ENCODE data around the gene CYP2U1.
A peak's percentile ranks its signal among the peaks of the same experiment; 100 is the strongest.

Gene CYP2U1

GRCh38 chr4:107937040-107937439 lies 5.7 kb downstream of the CYP2U1 start:
- no peak for DNase-seq (ENCODE audit: low read depth)

GRCh38 chr4:107939307-107939706 lies 8.0 kb downstream of the CYP2U1 start:
- TF ChIP-seq CTCF (IDR thresholded peaks at IDR 0.05; ENCODE audit: control insufficient read depth, insufficient read depth, low read depth, low read length, missing control alignments) = no peak
- no peak for DNase-seq (ENCODE audit: low read depth)
- no peak overlapping the region for H3K4me3 ChIP-seq (ENCODE audit: control insufficient read depth, low read depth, low read length)

More at GRCh38 chr4:107937040-107937439, 5.7 kb downstream of the CYP2U1 start:
- TF ChIP-seq CTCF (IDR thresholded peaks at IDR 0.05; ENCODE audit: control insufficient read depth, insufficient read depth, low read depth, low read length, missing control alignments) = no peak
- H3K4me3 ChIP-seq (ENCODE audit: control insufficient read depth, low read depth, low read length) = no peak overlapping the region

- DNase-seq (ENCODE audit: low read depth) = no peak
- H3K4me3 ChIP-seq (ENCODE audit: control insufficient read depth, low read depth, low read length) = no peak overlapping the region
- TF ChIP-seq CTCF (IDR thresholded peaks at IDR 0.05; ENCODE audit: control insufficient read depth, insufficient read depth, low read depth, low read length, missing control alignments) = no peak
These were observed 14.5 kb downstream of the CYP2U1 start for GRCh38 chr4:107945809-107946208.

GRCh38 chr4:107950746-107951540 lies 19.6 kb downstream of the CYP2U1 start:
- H3K4me3 ChIP-seq (ENCODE audit: control insufficient read depth, low read depth, low read length) = no peak overlapping the region
- no peak for TF ChIP-seq CTCF (IDR thresholded peaks at IDR 0.05; ENCODE audit: control insufficient read depth, insufficient read depth, low read depth, low read length, missing control alignments)
- DNase-seq (ENCODE audit: low read depth) = no peak

GRCh38 chr4:107951551-107951950 lies 20.2 kb downstream of the CYP2U1 start:
- TF ChIP-seq CTCF (IDR thresholded peaks at IDR 0.05; ENCODE audit: control insufficient read depth, insufficient read depth, low read depth, low read length, missing control alignments) = no peak
- peak; percentile 49 for DNase-seq (ENCODE audit: low read depth)

GRCh38 chr4:107956011-107956410 lies 24.7 kb downstream of the CYP2U1 start:
- TF ChIP-seq CTCF (IDR thresholded peaks at IDR 0.05; ENCODE audit: control insufficient read depth, insufficient read depth, low read depth, low read length, missing control alignments) = no peak
- no peak for DNase-seq (ENCODE audit: low read depth)
- no peak overlapping the region for H3K4me3 ChIP-seq (ENCODE audit: control insufficient read depth, low read depth, low read length)

More at GRCh38 chr4:107951551-107951950, 20.2 kb downstream of the CYP2U1 start:
- H3K4me3 ChIP-seq (ENCODE audit: control insufficient read depth, low read depth, low read length) = no peak overlapping the region

Data from AG09309 (cell line).